ENCODE results near the gene CLTC. TPM values are rescaled to one million over a fixed set of nuclear protein-coding genes. Genes with fewer than 3 reads are reported as not detected.
A peak's percentile ranks its signal among the peaks of the same experiment; 100 is the strongest.

Gene CLTC
- total and polyA plus RNA-seq, 2 of the 13 experiments (the other 11 are each of a cell fraction or from before 2014, with no cell fraction given): 134 to 283 TPM

DNA sequence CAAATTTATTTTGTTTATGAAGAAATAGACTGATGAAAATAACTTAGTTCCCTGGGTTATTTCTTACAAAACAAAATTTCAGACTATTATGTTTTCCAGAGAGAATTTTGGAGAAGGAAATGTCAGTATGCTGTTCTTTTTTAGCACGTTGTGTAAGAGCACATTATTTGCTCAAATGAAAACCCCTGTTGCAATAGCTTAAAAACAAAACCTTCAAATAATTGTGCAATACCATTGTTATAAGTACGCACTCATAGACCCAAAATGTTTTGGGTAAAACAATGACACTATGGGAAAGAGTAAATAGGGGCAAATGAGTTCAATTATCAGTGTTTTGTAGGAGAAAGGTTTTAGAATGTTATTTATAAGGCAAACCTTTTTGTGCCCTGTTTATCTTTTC, 106.0 kb downstream of the CLTC start (continued):
- TF ChIP-seq MIER3 (CRISPR knock-in tag; IDR thresholded peaks at IDR 0.05; ENCODE audit: borderline replicate concordance): peak; percentile 34; the same call in 1 of the 2 replicates
- no peak for TF ChIP-seq ZNF598 (CRISPR knock-in tag; IDR thresholded peaks at IDR 0.05; ENCODE audit: borderline replicate concordance)
- TF ChIP-seq NFIC (IDR thresholded peaks at IDR 0.05; ENCODE audit: low read length): no peak
- TF ChIP-seq, protein P1, sequence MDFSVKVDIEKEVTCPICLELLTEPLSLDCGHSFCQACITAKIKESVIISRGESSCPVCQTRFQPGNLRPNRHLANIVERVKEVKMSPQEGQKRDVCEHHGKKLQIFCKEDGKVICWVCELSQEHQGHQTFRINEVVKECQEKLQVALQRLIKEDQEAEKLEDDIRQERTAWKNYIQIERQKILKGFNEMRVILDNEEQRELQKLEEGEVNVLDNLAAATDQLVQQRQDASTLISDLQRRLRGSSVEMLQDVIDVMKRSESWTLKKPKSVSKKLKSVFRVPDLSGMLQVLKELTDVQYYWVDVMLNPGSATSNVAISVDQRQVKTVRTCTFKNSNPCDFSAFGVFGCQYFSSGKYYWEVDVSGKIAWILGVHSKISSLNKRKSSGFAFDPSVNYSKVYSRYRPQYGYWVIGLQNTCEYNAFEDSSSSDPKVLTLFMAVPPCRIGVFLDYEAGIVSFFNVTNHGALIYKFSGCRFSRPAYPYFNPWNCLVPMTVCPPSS (IDR thresholded peaks at IDR 0.05): no peak
- peak; percentile 23; the same call in 1 of the 2 replicates for TF ChIP-seq NR2F6 (IDR thresholded peaks at IDR 0.05)
- no peak; the same call in 1 of the 2 replicates for TF ChIP-seq NR2F6 (CRISPR knock-in tag; IDR thresholded peaks at IDR 0.05)
- TF ChIP-seq TFAP4 (IDR thresholded peaks at IDR 0.05; ENCODE audit: borderline replicate concordance, low read depth): no peak
- TF ChIP-seq, protein P2, sequence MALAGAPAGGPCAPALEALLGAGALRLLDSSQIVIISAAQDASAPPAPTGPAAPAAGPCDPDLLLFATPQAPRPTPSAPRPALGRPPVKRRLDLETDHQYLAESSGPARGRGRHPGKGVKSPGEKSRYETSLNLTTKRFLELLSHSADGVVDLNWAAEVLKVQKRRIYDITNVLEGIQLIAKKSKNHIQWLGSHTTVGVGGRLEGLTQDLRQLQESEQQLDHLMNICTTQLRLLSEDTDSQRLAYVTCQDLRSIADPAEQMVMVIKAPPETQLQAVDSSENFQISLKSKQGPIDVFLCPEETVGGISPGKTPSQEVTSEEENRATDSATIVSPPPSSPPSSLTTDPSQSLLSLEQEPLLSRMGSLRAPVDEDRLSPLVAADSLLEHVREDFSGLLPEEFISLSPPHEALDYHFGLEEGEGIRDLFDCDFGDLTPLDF (CRISPR knock-in tag; IDR thresholded peaks at IDR 0.05): no peak
- no peak for TF ChIP-seq ZC3H4 (CRISPR knock-in tag; IDR thresholded peaks at IDR 0.05; ENCODE audit: borderline replicate concordance)
- TF ChIP-seq ZNF136 (CRISPR knock-in tag; IDR thresholded peaks at IDR 0.05; ENCODE audit: low read depth): no peak
- TF ChIP-seq MZF1 (CRISPR knock-in tag; IDR thresholded peaks at IDR 0.05; ENCODE audit: borderline replicate concordance): no peak
- TF ChIP-seq, protein P3, sequence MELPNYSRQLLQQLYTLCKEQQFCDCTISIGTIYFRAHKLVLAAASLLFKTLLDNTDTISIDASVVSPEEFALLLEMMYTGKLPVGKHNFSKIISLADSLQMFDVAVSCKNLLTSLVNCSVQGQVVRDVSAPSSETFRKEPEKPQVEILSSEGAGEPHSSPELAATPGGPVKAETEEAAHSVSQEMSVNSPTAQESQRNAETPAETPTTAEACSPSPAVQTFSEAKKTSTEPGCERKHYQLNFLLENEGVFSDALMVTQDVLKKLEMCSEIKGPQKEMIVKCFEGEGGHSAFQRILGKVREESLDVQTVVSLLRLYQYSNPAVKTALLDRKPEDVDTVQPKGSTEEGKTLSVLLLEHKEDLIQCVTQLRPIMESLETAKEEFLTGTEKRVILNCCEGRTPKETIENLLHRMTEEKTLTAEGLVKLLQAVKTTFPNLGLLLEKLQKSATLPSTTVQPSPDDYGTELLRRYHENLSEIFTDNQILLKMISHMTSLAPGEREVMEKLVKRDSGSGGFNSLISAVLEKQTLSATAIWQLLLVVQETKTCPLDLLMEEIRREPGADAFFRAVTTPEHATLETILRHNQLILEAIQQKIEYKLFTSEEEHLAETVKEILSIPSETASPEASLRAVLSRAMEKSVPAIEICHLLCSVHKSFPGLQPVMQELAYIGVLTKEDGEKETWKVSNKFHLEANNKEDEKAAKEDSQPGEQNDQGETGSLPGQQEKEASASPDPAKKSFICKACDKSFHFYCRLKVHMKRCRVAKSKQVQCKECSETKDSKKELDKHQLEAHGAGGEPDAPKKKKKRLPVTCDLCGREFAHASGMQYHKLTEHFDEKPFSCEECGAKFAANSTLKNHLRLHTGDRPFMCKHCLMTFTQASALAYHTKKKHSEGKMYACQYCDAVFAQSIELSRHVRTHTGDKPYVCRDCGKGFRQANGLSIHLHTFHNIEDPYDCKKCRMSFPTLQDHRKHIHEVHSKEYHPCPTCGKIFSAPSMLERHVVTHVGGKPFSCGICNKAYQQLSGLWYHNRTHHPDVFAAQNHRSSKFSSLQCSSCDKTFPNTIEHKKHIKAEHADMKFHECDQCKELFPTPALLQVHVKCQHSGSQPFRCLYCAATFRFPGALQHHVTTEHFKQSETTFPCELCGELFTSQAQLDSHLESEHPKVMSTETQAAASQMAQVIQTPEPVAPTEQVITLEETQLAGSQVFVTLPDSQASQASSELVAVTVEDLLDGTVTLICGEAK (IDR thresholded peaks at IDR 0.05): no peak
- TF ChIP-seq, protein P3 (CRISPR knock-in tag; IDR thresholded peaks at IDR 0.05): no peak
- no peak for TF ChIP-seq ZNF207 (IDR thresholded peaks at IDR 0.05; ENCODE audit: borderline replicate concordance)
- no peak for TF ChIP-seq ZBTB1 (CRISPR knock-in tag; IDR thresholded peaks at IDR 0.05; ENCODE audit: borderline replicate concordance)
- TF ChIP-seq DDIT3 (CRISPR knock-in tag; IDR thresholded peaks at IDR 0.05): no peak
- TF ChIP-seq ZNF678 (CRISPR knock-in tag; IDR thresholded peaks at IDR 0.05): no peak
- no peak for TF ChIP-seq FOXA1 (IDR thresholded peaks at IDR 0.05)
- TF ChIP-seq FOXA1 (CRISPR knock-in tag; IDR thresholded peaks at IDR 0.05): peak; percentile 37; the same call in 1 of the 2 replicates
- no peak for TF ChIP-seq ZNF430 (CRISPR knock-in tag; IDR thresholded peaks at IDR 0.05)
